ENCODE data around the gene CWC25.
A peak's percentile ranks its signal among the peaks of the same experiment; 100 is the strongest.

The CWC25 gene

DNA sequence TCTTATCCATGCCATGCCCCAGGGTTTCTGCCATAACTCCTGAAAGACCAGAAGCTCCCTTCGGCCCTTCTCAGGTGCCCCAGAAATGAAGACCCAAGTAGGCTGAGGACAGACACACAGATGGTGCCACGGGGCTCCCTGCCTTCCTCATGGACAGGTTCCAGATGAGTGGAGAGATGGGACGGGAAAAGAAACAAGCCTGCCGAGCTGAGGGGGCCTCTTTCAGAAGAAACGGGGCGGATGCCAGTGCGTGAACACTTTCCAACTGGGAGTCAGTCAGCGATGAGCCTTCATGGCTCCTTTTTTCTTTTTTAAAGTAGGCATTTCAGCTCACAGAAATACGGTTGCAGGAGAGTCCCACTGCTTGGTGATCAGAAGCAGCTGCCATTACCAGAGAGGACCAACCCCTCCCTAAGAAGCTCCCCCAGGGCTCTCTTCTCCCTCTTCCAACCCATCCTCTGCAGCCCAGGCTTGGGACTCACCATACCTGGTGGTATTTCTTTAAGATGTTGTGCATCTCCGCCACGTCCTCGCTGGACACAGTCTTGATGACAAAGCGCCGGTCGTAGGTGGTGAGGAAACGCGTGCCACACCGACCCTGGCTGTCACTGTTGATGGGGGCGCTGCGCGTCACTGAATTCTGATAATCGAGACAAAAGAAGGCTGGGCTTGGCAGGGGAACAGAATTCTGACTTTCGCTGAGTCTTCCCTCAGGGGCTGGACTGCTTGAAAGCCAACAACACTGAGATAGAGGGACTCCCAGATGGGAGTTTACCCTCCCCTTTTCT lies 45.0 kb downstream of the CWC25 start:
- no peak for DNase-seq

GRCh38 chr17:38777641-38778250 lies 47.4 kb downstream of the CWC25 start:
- DNase-seq, result no peak

- no peak for DNase-seq
These were observed 51.9 kb downstream of the CWC25 start for GRCh38 chr17:38773258-38773657.

DNA sequence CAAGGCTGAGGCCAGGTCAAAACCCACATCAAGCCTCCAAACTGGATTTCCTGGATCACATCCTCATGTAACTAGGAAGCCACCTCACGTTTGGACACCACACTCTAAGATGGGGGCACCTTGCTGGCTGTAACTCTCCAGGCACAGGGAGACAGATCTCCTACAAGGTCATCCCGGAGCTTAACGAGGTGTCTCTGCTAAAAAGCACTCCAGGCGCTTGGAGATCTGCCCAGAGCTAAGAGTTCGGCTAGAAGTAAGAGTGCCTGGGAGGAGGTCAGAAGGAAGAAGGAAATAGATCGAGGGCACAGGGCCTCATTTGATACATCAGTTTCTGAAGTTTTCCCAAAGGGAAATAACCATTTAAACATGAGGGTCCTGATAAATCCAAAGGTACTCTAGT lies 56.7 kb downstream of the CWC25 start:
- DNase-seq, result no peak

DNA sequence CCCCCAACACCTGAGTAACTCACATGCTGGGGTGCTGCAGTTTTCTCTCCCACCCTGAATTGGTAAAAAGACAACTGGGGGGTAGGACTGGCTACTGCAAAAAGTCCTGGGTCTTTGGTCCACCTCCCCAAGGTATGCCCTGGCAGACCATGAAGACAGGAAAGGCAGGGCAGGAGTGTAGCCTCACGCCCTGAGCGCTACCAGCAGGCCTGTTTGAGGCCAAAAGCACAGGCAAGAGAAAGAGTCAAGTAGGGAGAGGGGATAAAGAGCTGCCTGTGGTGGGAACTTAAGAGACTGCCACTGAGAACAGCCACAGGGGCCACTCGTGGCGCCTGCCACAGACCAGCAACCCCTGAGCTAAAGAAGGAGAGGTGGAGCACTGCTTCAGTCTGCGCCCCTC lies 58.8 kb downstream of the CWC25 start:
- DNase-seq, result no peak

DNA sequence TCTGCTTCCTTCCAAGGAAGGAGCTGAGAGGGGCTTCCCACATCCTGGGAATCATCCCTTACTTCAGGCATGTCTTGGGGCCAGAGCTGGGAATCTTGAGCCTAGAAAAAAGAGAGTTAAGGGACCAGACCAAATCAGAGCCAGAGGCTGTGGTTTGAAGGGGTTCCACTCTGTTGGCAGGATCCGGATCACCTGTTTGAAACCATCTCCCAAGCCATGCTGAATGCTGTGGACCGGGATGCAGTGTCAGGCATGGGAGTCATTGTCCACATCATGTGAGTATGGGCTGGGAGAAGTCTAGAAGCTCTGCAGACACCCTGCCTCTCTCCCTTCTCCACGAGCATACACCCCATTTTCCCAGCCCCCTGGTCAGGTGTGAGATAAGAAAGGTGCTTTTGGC lies 62.9 kb downstream of the CWC25 start:
- no peak for DNase-seq

DNA sequence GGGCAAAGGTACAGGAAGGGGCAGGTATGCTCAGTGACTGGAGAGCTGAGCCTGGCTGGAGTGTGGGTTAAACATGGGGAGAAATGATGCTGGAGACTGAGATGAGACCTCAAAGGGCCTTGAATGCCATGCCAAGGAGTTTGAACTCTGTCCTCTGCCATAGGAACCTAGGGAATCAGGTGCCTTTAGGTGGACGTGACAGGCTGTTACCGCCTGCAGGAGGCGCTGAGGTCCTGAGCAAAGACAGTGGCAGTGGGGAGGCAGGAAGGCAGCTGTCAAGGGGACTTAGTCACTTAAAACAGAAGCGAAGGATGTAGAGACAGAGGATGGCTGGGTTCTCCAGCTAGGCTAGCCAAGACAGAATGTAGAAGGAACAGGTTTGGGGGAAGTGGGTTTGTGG lies 63.5 kb downstream of the CWC25 start:
- peak; percentile 62 for DNase-seq

DNA sequence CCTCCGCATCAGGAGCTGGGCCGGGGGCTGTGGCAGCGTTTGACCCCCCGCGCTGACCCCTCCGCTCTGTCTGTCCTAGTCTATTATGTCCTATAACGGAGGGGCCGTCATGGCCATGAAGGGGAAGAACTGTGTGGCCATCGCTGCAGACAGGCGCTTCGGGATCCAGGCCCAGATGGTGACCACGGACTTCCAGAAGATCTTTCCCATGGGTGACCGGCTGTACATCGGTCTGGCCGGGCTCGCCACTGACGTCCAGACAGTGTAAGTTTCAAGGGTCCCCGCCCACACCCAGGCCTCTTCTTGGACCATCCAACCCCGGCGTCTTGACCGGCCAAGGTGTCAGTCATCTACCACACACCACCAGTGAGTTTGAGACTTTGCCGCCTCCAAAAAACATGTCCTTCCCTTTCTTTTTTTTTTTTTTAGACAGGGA lies 72.0 kb downstream of the CWC25 start:
- no peak for DNase-seq

DNA sequence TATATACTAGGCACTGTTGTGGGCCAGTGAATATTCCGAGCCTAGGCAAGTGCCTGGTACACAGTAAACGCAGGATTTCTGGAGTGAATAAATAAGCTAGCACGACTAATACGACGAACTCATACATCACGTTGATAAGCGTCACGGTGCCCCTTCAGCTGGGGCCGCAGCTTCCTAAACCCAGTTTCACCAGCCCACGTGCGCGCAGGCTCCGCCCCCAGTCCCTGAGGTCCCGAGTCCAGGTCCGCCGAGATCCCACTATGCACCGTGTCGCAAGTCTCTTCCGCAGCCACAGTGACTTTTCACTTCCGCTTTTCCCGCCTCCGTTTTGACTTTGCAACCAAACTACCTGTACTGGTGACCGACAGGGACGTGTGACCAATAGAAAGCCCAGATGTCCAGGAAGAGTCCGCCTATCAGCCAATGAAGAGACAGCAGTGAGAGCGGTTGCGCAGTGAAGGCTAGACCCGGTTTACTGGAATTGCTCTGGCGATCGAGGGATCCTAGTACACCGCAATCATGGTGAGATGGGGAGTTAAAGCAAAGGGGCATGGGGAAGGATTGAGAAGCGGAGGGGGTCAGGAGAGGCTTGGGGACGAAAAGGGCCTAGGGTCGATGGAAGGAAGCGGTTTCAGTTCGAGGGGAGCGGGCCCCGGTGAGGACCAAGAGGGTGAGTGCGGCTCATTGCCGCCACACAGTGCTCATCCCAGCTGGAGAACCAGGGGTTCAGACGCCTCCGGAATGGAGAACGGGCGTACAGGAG lies 72.6 kb downstream of the CWC25 start, which contains the start of gene PSMB3:
Gene PSMB3 (plus strand): TSS at position 434 of the 763 bp plus-strand sequence. CDS start 86 bp downstream, at position 520.
- peak; percentile 99 for DNase-seq

DNA sequence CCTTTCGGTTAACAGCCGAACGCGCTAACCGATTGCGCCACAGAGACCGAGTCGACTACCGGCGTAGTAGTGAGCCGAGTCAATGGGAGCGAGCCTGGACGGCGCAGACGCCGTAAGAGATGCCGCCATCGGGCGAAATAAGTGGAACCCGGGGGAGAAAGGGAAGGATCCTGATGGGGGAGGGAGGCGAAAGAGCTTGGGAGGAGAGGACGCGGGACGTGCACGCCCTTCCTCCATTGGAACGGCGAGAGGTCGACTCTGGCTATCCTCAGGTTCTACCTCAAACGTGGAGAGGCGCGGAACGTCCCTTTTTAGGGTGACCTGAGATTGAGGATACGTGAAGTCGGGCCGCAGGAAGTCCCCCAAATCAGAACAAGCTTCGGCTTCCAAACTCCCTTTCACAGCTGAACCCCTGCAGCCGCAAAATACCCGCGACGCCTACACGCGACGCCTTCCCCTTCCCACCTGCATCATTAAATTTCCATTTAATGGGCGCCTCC lies 73.3 kb downstream of the CWC25 start:
- DNase-seq, result peak; percentile 91

DNA sequence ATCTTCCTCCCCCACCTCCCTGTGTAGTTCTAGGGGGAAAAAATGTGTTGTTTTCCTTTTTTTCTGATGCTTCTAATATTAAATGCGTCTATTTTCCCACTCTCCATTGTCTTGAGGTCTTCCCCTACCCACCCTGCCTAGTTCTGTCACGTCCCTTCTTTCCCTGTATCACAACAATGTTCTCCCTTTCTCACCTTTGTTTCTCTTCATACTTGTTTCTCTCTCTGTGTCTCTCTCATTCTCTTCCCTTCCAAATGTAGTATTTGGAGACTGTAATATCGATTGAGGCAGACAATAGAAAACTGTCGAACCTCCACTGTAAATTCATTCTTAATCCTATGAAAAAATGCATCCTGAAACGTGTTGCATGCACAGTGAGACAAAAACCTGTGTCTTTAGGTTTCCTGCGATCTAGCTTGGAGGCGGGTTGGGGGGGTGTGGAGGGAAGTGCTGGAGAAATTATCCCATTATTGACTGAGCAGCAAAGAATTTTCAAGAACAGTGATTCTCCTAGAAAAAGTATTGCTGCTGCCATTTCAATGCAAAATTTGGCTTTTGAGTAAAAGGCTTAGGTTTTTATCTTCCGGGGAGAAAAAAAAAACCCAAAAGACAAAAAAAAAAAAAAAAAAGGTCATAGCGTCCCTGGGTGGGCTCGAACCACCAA lies 73.8 kb downstream of the CWC25 start:
- DNase-seq, result peak; percentile 71
